HG03378 (cell line): ENCODE data around the gene CLEC16A.
"Not testable (repeated sequence)": the region's sequence is repeated elsewhere in the genome, so short reads cannot be mapped to it uniquely, and the experiment has no call there.

Experiments used
- ATAC-seq: cut with Tn5 transposase; IDR thresholded peaks from one replicate; pipeline ENCODE4 v1.9.1; 2021; ENCODE audit warnings: mild to moderate bottlenecking, moderate library complexity; ENCODE audit not compliant: unreplicated experiment

Gene CLEC16A

GRCh38 chr16:10925285-10925684, 19.1 kb upstream of the CLEC16A start:
- not testable (repeated sequence) for ATAC-seq

- no peak for ATAC-seq
Measured at GRCh38 chr16:10926094-10926493, 18.3 kb upstream of the CLEC16A start.

GRCh38 chr16:10926867-10927266, 17.5 kb upstream of the CLEC16A start:
- ATAC-seq: no peak

- ATAC-seq: no peak
Measured at GRCh38 chr16:10927497-10928112, 16.8 kb upstream of the CLEC16A start.

- ATAC-seq: not testable (repeated sequence)
Measured at GRCh38 chr16:10929097-10929496, 15.3 kb upstream of the CLEC16A start.

GRCh38 chr16:10929853-10930754, 14.3 kb upstream of the CLEC16A start:
- ATAC-seq: no peak

- no peak for ATAC-seq
Measured at GRCh38 chr16:10930755-10931093, 13.6 kb upstream of the CLEC16A start.

GRCh38 chr16:10931134-10931533, 13.2 kb upstream of the CLEC16A start:
- ATAC-seq: no peak

- no peak for ATAC-seq
Measured at GRCh38 chr16:10931977-10932632, 12.3 kb upstream of the CLEC16A start.

- ATAC-seq: no peak
Measured at GRCh38 chr16:10932959-10933710, 11.2 kb upstream of the CLEC16A start.

- no peak for ATAC-seq
Measured at GRCh38 chr16:10933865-10934264, 10.5 kb upstream of the CLEC16A start.

- ATAC-seq: no peak
Measured at GRCh38 chr16:10934325-10935107, 9.8 kb upstream of the CLEC16A start.

- no peak for ATAC-seq
Measured at GRCh38 chr16:10935226-10935915, 9.0 kb upstream of the CLEC16A start.

GRCh38 chr16:10936272-10936984, 7.9 kb upstream of the CLEC16A start:
- ATAC-seq: no peak

GRCh38 chr16:10937068-10937859, 7.1 kb upstream of the CLEC16A start:
- ATAC-seq: no peak

- no peak for ATAC-seq
Measured at GRCh38 chr16:10938321-10938720, 6.0 kb upstream of the CLEC16A start.

GRCh38 chr16:10938796-10939648, 5.3 kb upstream of the CLEC16A start:
- no peak for ATAC-seq
